SK-N-SH (cell line): ENCODE results near the gene UVRAG.

Experiments
- NFIC ChIP-seq: IDR thresholded peaks from 2 replicates; pipeline ENCODE4 v1.4.0; 2012; ENCODE audit warnings: borderline replicate concordance
- RAD21 ChIP-seq: IDR thresholded peaks from 2 replicates; pipeline ENCODE4 v1.6.1; 2012; ENCODE audit warnings: mild to moderate bottlenecking, low read length
- SIN3A ChIP-seq: IDR thresholded peaks from 2 replicates; pipeline ENCODE4 v1.6.1; 2012; ENCODE audit warnings: low read depth, mild to moderate bottlenecking, low read length, moderate library complexity, borderline replicate concordance
- SMC3 ChIP-seq: IDR thresholded peaks from 2 replicates; pipeline ENCODE4 v1.6.1; 2012; ENCODE audit warnings: low read depth, low read length, improper control_type of control experiment
- TF ChIP-seq, protein P1 (sequence below): fragments of 200-600 bp; sonication (generic); IDR thresholded peaks from 2 replicates; pipeline ENCODE4 v1.6.1; 2017; ENCODE audit warnings: antibody characterized with exemption, mild to moderate bottlenecking, moderate library complexity
- TF ChIP-seq, protein P2 (sequence below): IDR thresholded peaks from 2 replicates; pipeline ENCODE4 v1.6.1; 2012; ENCODE audit warnings: mild to moderate bottlenecking, low read depth, low read length, moderate library complexity

DNA sequence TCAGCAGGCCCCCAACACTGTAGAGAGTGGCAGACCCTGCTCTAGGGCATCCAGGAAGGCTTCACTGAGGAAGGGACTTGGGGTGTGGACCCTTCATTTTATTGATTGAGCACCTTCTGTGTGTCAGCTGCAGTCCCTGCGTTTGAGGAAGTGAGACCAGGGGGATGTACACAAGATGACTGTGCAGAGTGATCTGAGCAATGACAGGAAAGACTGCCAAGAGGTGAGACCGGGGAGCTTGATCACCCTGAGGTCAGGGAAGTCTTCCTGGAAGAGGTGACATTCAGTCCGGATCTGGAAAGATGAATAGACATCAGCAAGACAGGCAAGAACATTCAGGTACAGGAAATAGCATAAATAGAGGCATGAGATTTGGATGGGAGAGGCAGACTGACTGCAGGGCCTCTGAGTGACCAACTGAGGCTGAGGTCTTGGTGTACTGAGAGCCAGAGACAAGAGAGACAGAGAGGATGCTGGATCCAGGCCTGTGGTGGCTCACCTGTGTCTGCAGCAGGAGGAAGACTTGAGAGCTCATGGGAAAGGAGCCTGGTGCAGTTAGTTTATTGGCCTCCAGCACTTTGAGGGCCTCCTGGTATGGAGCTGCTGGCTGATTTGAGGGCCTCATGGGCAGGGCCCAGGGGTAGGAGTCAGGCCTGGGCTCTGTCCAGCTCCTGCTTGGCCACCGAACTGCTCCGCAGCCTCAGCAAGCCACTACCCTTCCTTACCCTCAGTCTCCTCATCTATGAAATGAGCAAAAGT, 41.2 kb upstream of the UVRAG start:
- TF ChIP-seq RAD21 (no peak), SIN3A (no peak), NFIC (no peak), SMC3 (no peak)
- TF ChIP-seq, protein P1, sequence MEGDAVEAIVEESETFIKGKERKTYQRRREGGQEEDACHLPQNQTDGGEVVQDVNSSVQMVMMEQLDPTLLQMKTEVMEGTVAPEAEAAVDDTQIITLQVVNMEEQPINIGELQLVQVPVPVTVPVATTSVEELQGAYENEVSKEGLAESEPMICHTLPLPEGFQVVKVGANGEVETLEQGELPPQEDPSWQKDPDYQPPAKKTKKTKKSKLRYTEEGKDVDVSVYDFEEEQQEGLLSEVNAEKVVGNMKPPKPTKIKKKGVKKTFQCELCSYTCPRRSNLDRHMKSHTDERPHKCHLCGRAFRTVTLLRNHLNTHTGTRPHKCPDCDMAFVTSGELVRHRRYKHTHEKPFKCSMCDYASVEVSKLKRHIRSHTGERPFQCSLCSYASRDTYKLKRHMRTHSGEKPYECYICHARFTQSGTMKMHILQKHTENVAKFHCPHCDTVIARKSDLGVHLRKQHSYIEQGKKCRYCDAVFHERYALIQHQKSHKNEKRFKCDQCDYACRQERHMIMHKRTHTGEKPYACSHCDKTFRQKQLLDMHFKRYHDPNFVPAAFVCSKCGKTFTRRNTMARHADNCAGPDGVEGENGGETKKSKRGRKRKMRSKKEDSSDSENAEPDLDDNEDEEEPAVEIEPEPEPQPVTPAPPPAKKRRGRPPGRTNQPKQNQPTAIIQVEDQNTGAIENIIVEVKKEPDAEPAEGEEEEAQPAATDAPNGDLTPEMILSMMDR: no peak
- TF ChIP-seq, protein P2, sequence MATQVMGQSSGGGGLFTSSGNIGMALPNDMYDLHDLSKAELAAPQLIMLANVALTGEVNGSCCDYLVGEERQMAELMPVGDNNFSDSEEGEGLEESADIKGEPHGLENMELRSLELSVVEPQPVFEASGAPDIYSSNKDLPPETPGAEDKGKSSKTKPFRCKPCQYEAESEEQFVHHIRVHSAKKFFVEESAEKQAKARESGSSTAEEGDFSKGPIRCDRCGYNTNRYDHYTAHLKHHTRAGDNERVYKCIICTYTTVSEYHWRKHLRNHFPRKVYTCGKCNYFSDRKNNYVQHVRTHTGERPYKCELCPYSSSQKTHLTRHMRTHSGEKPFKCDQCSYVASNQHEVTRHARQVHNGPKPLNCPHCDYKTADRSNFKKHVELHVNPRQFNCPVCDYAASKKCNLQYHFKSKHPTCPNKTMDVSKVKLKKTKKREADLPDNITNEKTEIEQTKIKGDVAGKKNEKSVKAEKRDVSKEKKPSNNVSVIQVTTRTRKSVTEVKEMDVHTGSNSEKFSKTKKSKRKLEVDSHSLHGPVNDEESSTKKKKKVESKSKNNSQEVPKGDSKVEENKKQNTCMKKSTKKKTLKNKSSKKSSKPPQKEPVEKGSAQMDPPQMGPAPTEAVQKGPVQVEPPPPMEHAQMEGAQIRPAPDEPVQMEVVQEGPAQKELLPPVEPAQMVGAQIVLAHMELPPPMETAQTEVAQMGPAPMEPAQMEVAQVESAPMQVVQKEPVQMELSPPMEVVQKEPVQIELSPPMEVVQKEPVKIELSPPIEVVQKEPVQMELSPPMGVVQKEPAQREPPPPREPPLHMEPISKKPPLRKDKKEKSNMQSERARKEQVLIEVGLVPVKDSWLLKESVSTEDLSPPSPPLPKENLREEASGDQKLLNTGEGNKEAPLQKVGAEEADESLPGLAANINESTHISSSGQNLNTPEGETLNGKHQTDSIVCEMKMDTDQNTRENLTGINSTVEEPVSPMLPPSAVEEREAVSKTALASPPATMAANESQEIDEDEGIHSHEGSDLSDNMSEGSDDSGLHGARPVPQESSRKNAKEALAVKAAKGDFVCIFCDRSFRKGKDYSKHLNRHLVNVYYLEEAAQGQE: no peak
